Measurements from ENCODE around the gene TSPAN4.

Gene TSPAN4

DNA sequence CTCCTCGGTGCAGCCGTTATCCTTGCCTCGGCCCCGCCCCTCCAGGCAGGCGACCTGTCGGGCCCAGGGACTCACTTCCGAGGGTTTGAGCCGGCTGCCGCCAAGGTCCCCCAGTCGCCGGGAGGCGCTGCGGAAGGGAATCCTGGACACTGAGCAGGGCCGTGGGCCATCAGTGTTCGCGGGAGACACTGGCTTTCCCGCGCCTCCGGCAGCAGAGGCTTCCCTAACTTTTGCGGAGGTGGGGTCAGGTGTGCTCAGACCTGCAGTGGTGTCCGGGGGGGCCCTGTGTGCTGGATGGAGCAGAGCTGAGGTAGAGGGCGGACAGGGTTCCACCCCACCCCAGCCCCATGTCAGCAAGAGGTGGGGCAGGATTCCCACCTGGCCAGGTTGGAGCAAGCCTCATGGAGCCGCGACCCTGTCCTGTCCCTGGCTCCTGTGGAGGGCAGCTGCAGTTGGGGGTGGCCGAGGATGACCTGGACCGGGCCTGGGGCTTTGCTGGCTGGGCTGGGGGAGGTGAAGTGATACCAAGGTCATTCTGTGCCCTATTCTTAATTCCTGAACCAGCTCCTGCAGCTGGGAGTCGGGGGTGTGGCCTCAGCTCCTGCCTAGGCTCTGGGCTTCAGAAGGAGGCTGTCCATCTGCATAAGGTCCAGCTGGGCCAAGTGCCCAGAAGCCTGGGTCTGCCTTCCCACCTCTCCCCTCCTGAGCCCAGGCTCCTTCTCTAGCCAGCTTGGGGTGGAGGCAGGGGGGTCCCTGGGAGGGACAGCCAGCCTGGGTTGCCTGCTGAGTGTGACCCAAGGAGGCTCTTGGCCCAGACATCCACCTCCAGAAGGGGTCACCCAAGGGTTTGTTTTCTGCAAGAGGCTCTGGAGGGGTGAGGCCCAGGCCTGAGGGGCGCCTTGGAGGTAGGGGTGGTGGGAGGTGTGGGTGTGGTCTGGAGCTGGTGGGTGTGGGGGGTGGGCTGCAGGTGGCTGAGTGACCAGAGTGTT, 8.4 kb downstream of the TSPAN4 start:
- no peak for DNase-seq (ENCODE audit: low read depth)

DNA sequence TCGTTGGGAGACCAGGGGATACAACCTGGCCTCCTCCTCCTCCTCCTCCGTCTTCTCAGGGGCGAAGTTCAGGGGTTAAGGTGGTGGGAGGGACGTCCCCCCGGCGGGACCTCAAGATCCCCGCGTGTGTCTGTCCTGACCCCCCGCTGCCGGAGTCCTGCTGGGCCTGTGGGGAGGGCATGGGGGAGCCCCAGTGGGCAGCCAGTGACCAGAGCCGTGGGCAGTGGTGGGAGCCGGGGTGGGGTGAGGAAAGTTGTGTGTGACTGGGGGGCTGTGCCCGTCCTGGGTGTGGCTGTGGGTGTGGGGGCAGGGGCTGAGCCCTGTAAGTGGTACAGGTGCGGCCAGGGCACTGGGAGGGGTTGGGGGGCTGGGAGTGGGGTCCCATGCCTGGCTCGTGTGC, 10.1 kb downstream of the TSPAN4 start:
- DNase-seq (ENCODE audit: low read depth) = no peak

DNA sequence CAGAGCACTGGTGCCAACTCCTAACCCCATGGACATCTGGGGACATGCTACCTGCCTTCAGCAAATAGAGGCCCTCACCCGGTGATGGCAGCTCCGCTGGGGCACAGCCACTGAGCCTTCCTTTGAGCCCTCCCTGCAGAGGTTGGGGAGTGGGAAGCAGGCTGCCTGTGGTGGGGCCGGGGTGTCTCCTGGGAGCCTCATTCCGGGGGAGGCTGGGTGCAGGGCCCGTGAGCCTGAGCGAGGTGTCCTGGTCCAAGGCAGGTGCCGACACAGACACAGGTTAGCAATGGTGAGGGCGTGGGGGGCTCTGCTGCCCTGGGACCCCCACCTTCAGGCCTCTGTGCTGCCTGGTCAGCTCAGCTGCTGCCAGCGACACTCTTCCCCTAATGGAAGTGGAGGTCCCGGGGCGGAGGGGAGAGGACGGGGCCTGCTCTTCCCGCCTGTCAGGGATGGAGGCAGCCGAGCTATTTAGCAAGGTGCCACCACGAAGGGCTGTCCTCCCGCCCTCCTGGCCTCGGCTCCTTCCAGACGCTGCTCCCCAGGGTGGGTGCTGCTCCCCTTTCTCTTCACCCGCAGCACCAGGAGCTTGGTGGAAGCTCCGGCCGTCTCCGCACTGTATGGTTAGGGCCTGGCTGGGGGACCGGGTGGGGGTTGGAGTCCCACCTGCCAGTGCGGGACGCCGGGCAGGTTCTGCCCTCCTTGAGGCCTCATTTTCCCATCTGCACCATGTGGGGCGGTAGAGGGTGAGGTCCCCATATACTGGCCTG, 11.2 kb downstream of the TSPAN4 start:
- DNase-seq (ENCODE audit: low read depth) = no peak

DNA sequence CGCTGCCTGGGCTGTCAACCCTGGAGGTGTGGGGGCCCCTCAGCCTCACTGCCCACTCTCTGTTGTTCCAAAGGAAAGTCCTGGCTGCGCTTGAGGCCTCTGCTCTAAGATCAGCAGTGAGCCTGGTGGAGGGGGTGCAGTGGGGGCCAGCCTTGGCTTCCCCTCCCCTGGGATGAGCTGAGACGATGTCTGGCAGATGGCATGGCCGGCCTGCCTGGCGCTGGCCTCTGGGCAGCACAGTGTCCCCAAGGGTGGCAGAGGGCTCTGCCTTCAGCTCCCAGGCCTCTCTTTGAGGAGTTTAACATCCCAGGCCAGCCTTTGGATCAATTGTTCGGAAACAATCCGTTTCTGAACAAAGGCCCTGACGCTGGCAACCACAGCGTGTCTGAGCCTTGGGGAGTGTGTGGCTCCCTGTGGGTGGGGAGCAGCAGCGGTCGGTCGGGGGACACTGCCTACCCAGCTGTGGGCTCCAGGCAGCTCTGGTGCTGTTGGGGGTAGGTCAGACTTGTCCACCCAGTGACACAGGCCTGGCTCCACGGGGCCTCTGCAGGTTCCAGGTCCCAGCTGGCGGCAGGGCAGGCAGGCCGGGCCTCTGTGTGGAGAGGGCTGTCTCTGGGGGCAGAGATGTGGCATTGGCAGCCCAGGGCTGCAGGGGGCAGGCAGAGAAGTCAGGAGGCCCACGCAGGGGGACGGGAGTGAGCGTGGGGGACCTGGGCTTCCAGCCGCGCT, 12.1 kb downstream of the TSPAN4 start:
- no peak for DNase-seq (ENCODE audit: low read depth)

DNA sequence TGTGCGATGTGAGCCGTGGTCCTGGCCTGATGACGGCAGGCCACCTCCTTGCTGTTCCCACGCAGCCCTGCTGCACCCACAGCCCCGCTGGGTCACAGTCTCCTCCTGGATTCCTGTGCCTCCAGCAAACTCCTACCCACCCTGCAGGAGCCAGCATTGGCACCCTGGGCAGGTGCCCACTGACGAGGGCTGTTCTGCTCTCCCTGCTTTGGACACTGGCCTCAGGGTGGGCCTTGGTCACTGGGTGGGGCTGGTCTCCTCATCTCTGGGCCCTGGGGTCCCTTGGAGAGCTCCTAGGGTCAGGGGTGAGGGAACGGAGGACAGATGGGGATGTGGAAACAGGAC, 12.7 kb downstream of the TSPAN4 start:
- no peak for DNase-seq (ENCODE audit: low read depth)

DNA sequence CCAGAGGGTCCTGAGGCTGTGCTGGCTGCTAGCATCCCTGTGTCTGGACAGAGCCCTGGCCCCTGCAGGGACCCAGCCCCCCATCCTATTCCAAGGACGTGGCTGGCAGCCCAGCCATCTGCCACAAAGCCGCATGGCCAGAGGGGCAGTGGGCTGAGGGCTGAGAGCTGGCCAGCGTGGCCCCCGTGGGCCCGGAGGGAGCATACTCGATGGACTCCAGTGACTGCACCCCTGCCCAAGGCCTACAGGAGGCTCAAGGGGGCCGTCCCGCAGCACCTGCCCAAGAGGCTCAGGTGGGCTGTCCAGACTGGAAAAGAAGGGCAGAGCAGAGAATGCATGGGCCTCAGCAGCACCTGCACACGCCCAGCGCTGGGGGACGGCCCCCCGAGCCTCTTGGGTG, 13.1 kb downstream of the TSPAN4 start:
- no peak for DNase-seq (ENCODE audit: low read depth)

DNA sequence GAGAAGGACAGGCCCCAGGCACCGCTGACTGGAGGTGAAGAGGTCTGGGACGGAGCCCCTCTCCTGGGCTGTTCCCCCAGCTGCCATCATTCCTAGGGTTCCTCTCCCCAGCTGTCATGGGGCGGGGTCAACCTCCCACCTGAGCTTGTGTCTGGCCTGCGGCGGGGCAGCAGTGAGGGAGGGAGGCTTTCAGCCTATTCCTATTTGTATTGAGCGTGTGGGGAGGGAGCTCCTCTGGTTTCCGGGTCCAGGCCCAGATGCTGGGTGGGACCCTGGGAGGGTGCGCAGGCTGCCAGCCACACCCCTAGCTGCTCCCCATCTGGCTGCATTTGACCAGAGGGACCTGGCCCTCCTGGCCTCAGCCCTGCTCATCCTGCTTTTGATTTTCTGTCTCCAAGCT, 13.7 kb downstream of the TSPAN4 start:
- DNase-seq (ENCODE audit: low read depth) = no peak

DNA sequence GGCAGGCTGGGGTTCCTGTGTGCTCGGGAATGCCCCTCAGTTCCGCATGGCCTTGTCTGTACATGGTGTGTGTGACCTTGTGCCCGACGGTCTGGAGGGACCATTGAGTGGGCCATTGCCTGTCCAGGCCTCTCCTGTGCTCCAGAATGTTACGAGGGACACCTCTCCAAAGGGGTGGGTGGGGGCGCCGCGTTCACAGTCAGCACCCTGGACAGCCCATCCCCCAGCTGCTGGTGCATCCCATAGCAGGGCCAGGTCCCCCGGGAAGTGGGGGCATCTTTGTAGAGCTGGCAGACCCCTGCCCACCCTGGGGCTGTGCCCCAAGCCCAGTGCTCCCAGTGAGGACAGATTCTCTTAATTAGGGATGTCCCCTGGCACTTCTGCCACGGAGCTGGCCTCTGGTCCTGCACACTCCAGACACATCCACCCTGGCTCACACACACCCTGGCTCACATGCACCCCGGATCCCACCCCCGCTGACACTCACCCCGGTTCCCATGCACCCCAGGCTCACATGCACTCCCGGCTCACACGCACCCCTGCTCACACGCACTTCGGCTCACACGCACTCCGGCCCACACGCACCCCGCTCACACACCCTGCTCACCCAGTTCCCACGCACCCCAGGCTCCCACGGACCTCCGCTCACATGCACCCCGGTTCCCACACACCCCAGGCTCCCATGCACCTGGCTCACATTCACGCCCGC, 15.6 kb downstream of the TSPAN4 start:
- no peak for DNase-seq (ENCODE audit: low read depth)

DNA sequence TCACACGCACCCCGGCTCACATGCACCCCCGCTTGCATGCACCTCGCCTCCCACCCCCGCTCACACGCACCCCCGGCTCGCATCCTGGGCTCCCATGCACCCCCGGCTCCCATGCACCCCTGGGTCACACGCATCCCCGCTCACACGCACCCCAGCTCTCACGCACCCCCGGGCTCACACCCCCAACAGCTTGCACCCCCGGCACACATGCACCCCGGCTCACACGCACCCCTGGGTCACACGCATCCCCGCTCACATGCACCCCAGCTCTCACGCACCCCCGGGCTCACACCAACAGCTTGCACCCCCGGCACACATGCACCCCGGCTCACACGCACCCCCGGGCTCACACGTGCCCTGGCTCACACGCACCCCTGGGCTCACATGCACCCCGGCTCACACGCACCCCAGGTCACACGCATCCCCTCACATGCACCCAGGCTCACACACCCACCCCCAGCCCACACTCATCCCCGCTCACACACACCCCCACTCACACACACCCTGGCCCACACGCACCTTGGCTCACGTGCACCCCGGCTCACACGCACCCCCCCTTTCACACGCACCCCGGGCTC, 16.2 kb downstream of the TSPAN4 start:
- no peak for DNase-seq (ENCODE audit: low read depth)

DNA sequence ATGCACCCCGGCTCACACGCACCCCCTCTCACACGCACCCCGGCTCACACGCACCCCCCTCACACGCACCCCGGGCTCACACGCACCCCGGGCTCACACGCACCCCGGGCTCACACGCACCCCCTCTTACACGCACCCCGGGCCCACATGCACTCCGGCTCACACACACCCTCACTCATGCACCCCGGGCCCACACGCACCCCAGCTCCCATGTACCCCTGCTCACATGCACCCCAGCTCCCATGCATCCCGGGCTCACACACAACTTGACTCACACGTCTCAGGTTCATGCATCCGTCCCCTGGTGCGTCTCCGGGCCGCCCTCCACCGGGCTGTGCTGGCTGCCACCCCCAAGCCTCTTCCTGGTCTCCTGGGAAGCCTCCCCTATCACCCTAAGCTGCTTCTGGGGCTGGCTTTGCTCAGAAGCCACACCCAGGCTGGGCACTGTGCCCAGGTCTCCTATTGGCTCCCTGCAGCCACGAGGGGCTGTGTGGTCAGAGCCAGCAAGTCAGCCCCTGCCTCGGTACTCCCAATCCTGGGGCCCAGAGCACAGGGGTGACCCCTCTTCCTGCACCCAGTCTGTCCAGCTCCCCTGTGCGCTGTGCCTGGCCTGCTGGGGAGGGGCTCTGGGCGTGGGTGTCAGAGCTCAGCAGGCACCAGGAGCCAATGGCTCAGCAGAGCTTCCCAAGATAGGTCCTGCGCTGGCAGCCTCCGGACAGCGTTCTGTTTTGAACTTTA, 16.9 kb downstream of the TSPAN4 start:
- DNase-seq (ENCODE audit: low read depth) = no peak

DNA sequence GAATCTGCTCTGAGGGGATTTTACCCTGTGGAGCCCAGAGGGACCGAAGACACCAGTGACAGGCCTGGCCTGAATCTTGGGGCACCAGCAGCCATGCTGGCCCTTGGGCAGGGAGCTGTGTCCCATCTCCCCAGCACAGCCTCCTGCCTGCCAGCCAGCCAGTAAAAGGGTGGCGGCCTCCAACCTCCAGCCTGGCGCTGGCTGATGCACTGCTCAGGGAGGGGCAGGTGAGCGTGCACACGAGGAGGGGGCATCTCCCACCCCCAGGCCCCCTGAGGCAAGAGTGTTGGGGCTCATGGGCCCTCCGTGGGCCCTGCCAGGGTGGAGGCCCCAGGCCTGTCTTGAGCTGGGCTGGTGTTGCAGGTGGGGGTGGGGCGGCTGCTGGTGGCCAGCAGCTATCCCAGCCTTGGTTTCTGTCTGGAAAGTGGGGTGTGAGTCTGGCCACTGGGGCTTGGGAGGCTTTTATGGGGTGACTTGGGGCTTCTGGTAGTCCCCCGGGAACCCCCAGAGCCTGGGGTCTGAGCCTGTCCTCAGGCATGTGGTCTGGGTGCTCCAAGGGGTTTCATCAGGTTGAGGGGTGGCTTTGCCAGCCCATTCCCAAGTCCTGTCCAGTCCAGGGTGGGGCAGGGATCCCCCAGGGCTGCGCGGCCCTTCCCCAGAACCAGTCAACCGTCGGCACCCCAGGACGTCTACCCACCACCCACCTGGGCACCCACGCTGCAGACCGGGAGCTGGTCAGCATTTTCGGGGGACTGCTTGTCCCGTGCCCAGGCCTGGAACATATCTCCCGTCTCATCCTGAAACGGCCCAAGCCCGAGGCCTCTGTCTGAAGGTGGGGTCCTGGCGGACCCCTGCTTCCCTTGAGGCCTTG, 17.8 kb downstream of the TSPAN4 start:
- no peak for DNase-seq (ENCODE audit: low read depth)

DNA sequence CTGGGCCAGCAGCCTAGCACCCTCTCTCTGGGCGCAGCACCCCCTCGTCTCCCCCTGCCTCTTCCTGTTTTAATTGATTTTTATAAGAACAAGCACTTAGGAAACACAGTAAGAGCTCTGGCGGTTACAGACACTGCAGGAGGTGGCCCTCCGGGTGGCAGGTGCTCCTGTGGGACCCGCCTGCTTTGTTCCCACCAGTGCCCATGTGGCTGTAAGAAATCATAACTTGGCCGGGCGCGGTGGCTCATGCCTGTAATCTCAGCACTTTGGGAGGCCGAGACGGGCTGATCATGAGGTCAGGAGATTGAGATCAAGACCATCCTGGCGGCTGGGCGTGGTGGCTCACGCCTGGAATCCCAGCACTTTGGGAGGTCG, 18.4 kb downstream of the TSPAN4 start:
- DNase-seq (ENCODE audit: low read depth) = no peak

DNA sequence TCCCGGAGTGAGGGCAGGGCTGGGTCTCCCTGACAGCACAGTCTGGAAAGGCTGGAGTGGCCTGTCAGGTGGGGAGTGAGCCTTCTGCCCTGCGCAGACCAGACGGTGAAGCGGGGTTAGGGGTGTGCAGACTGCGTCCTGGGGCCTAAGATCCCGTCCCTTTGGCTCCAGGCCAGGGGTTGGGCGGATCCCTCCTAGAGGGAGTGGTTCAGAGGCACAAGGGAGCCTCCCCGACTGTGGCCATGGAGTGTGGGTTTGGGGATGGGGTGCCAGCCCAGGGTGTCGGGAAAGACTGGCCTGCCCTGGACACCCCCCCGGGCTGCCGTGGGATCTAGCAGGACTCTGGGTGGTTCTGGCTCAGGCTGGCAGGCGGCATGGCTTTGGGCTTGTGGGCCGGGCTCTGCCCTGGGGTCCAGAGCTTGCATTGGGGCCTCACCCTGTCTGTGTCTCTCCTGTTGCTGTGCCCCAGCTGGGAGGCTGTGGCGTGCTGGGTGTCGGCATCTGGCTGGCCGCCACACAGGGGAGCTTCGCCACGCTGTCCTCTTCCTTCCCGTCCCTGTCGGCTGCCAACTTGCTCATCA, 19.5 kb downstream of the TSPAN4 start:
- DNase-seq (ENCODE audit: low read depth) = no peak

DNA sequence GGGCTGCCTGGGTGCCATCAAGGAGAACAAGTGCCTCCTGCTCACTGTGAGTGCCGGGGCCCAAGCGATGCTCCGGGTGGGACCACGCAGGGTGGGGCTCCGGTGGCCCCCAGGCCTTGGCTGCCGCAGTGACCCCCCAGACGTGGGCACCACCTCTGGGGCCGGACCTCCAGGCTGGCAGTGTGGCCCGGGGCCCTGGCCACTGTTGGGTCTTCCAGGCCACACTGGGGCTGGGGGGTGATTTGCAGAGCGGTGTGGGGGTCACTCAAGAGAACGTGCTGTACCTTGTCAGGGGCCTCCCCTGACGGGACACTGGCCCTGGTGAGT, 20.0 kb downstream of the TSPAN4 start:
- DNase-seq (ENCODE audit: low read depth) = no peak

DNA sequence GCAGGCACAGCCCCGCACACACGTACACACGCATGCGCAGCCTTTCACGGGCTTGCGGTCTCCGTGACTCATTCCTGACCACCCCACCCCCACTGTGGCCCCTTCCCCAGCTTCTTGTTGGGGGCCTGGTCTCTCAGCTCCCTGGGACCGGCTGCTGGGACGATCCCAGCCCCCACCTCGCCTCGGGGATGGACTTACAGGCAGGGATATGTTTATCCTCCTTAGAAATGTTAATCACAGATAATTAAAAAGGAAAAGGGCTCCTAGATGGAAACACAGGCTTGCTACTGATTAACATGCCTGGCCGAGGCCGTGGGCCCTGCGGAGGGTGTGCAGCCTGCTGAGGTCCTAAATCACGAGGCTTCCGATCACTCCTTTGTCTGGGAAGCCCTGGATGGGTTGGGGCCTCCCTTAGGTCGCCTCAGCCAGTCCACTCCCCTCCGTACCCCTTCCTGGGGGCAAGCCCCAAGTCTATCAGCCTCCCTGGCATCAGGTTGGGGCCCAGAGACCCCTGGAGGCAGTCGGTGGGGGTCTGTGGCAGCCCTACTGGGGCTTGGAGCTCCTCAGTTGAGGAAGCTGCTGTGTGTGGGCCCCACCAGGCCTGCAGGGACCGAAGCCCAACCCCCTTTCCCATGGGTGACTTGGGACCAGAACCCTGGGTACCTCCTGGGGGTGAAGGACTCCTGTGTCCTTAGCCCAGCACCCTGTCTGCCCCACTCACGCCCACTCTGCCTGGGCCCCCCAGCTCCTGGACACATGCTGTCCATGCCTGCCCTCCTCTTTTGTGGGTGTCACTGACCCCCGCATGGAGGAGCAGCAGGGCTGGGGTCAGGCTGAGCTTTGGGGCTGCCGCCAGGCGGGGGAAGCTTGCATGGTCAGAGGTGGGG, 20.6 kb downstream of the TSPAN4 start:
- DNase-seq (ENCODE audit: low read depth) = no peak

DNA sequence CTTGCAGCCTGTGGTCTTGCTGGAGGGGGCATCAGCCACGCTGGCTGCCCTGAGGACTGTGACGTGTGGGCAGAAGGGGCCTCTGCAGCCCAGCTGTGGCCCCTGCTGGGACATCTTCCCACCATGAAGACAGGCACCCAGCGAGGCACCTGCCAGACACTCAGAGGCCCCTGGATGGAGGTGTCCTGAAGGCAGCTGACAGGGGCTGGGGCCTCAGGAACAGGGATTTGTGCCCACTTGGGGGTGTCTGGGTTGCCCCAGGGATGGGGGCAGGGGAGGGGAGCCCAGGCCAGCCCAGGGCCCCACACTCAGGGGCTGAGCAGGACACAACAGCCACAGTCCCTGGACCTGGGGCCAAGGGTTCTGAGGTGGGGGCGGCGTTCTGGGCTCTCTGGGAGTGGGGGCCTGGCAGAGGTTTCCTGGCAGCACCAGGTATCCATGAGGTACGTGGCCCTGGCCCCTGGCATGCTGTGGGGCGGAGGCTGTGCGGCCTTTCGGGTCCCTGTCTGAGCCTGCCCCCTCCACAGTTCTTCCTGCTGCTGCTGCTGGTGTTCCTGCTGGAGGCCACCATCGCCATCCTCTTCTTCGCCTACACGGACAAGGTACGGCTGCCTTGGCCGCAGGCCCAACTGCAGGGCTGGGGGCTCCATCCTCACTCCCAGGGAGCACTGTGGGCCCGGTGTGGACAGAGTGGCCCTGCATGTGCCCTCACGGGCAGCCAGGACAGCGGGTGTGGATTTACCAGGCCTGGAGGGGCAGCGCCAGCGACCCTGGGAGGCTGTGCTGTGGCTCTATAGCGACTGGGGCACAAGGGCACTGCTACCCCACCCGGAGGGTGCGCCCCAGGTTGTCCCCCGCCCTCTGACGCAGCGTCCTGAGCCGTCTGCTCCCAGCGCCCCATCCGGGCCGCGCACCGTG, 21.5 kb downstream of the TSPAN4 start:
- no peak for DNase-seq (ENCODE audit: low read depth)

DNA sequence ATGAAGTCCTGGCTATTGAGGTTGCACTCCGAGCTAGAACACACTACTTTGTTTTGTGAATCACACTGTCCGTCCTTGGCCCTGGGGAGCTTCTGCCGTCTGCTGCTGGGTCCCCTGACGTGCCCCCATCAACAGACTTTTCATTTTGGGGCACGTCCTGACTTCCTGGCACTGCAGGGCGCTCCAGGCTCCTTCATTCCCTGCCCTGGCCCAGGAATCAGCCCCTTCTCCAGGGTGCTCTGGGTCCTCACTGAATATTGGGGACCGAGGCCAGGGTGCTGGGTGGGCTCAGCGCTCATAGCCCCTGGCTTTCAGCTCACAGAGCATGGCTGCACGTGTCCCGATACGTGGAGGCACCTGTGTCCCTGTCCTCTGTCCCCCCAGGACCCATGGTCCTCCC, 22.2 kb downstream of the TSPAN4 start:
- no peak for DNase-seq (ENCODE audit: low read depth)

Data from T-helper 22 cell (primary cell).